ENCODE data around the gene ALOX15.
A peak's percentile ranks its signal among the peaks of the same experiment; 100 is the strongest.
"Not testable (repeated sequence)": the region's sequence is repeated elsewhere in the genome, so short reads cannot be mapped to it uniquely, and the experiment has no call there.

ALOX15 gene
- 0 to 0.85 (median 0.07) reads per million in 18 experiments for total RNA-seq

DNA sequence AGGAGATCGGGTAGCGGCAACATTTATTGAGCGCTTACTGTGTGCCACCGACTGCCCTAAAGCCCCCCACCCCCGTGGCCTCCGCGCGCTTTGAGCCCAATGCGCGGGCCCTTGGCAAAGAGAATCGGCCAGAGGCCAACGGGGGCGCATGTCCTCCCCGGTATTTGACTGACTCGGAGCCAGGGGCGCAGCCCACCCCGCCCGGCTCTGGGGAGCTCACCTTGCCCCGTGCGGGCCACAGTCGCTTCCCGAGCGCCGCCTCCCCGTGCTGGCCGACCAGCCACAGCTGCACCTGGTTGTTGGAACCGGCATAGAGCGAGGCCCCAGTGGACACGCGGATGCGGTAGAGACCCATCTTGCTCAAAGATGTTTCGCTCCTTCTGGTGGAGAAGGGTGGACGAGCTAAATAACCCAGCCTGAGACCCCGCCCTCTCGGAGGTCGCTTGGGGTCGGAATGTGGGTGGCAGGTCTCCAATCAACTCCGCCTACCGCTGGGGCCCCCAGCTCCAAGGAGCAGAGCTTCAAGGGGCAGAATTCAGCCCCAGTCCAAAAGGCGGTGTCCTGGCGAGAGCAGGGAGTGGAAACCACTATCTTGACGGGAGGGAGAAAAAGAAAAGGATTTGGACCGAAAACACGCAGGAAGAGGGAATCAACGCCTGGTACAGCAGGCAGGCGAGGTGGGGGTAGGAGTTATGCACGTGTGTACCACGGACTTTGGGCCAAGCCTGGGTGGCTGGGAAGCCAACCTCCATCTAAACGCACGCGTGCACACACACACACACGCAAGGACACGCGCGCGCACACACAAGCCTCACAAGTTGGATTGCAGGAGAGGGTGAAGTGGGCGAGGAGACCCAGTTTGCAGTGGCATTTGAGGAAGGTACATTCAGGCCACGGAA is at the start of gene ALOX15:
Gene ALOX15 (minus strand): TSS at position 382 of the 899 bp plus-strand sequence. CDS start 27 bp downstream, at position 355.
- no peak for DNase-seq

DNA sequence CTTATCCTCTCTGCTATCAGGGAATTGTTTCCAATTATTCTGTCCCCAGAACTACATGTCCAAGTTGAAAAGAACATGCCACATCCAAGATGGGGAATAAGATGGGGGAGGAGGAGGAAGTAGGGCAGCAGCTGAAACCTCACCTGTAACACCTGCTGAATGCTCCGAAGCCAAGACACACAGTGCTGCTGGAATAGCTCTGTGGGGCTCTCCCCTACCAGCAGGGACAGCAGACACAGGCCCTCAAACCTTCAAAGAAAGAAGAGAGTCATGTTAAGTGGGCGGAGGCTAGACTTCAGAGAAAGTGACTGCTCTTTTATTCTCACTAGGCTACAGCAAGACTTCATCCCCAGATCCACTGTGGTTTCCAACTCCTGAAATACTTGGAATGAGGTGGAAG is 49.3 kb upstream of the ALOX15 start:
- DNase-seq = no peak

GRCh38 chr17:4689872-4690271 is 48.4 kb upstream of the ALOX15 start:
- not testable (repeated sequence) for DNase-seq

- DNase-seq = not testable (repeated sequence)
Measured at GRCh38 chr17:4683739-4684138, 42.3 kb upstream of the ALOX15 start.

- no peak for DNase-seq
Measured at GRCh38 chr17:4679658-4680057, 38.2 kb upstream of the ALOX15 start.

- DNase-seq = peak; percentile 59 to 80
Measured at GRCh38 chr17:4678448-4679026, 37.1 kb upstream of the ALOX15 start.

DNA sequence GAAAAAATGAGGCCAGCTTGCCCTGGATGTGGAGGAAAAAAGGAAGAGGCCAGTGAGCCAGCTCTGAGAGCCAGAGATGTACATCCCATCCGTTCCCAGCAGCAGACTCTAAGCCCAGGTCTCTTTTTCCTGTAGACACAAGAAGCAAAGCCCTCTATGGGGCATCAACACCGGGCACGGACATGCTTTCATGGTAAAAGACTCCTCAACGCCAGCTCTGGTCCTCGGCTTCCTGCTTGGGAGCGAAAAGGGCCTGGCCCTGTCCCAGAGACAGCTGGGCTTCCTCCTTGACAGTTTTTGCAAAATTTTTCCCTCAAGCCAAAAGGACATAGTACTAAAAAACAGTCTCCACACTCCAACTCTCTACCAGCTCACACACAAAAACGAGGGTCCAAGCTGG is 35.3 kb upstream of the ALOX15 start:
- no peak for DNase-seq

- DNase-seq = no peak
Measured at GRCh38 chr17:4675791-4676190, 34.3 kb upstream of the ALOX15 start.

GRCh38 chr17:4674685-4674998 is 33.2 kb upstream of the ALOX15 start:
- no peak for DNase-seq

- DNase-seq = no peak
Measured at GRCh38 chr17:4673986-4674684, 32.7 kb upstream of the ALOX15 start.

GRCh38 chr17:4673169-4673568 is 31.7 kb upstream of the ALOX15 start:
- no peak for DNase-seq

DNA sequence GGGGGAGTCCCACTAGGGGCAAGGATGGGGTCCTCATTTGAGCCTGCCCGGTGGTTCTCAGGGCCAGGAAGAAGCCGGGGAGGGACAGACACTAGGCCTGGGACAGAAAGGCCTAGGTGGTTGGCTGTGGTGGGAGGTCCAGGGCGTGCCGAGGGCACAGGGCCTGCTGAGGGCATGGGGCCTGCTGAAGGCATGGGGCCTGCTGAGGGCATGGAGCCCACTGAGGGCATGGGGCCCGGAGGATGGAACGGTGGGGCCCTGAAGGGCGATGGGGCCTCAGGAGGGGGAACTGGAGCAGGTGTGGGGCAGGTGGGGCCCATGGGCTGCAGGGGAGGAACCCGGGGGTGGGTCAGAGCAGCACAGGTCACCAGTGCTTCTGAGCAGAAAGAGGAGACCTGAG is 31.3 kb upstream of the ALOX15 start:
- DNase-seq = no peak

- no peak for DNase-seq
Measured at GRCh38 chr17:4672055-4672630, 30.7 kb upstream of the ALOX15 start.

- no peak for DNase-seq
Measured at GRCh38 chr17:4667166-4667565, 25.7 kb upstream of the ALOX15 start.

DNA sequence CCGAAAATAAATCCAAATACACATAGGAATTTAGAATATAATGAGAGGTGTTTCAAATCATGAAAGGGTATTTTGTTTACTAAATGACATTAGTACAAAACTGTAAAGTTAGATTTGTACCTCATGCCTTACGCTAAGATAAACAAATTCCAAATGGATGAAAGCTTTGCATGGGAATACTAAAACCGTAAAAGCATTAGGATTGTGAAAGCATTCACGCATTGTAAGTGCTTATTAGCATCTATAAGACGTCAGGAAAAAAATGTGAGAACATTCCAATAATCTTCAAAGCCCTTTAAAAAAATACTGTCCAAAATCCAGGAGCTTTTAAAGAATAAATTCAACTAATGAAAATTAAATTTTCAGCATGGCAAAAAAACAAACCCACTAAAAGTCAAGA is 24.8 kb upstream of the ALOX15 start:
- no peak for DNase-seq

DNA sequence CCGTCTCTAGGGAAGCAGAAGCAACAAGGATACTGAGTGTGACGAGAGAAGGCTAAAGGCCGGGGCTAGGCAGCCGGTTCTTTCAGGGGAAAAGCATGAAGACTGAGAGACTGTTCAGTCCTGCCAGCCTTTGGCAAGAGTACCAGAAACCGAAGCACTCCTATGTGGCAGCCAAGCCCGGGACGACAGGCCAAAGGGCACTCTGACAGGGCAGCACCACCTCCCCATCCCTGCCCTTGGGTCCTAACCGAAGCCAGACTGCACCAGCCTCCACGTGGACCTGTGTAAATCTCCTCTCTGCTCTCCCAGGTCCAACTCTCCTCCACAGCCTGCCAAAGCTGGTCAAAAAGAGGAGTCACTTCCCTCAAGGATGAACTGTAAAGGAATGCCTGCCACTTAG is 23.5 kb upstream of the ALOX15 start:
- DNase-seq = no peak

- no peak for DNase-seq
Measured at GRCh38 chr17:4664230-4664629, 22.8 kb upstream of the ALOX15 start.

DNA sequence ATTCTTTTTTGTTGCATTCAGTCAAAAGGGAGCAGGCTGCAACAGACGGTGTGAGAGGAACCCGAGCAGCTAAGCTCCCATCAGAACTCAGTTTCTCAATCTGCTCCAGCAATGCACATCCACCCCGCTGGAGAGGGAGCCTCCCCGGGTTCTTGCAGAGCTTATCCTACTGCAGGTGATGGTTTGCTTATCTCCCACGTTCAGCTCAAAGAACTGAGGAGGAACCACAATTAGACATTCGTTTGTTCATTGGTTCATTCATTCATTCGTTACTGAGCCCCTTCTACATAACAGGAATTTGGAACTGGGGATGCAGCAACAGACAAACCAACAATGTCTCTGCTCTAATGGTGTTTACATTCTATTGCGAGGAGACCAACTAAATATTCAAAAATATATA is 22.2 kb upstream of the ALOX15 start:
- no peak for DNase-seq

- DNase-seq = peak; percentile 22 to 74
Measured at GRCh38 chr17:4658478-4659305, 17.2 kb upstream of the ALOX15 start.

DNA sequence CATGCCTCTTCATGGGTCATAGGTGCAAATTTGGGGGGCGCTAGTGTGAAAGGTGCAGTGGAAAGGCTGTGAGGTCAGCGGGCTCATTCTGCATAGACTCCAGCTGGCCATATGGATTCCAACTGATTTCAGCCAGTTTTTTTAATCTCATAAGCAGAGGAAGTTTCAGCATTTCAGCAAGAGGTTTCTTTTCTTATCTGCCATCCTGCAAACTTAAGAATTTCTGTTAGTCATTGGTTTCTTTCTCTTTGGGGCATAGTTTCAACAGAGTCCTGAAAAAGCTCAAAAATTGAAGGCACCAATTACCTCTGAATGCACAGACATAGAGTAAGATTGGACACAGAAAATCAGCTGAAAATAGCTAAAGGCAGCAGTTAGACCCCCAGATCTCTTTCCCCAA is 16.2 kb upstream of the ALOX15 start:
- DNase-seq = no peak

DNA sequence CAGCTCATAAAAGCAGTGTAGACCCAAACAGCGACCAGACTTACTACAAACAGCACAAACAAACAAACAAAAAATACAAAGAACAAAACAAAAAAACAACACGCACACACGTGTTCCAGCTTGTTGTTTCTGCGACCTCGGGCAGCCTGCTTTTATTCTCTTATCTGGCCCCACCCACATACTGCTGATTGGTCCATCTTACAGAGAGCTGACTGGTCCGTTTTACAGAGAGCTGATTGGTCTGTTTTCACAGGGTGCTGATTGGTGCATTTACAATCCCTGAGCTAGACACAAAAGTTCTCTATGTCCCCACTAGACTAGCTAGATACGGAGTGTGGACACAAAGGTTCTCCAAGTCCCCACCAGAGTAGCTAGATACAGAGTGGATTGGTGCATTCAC is 14.5 kb upstream of the ALOX15 start:
- not testable (repeated sequence) for DNase-seq

DNA sequence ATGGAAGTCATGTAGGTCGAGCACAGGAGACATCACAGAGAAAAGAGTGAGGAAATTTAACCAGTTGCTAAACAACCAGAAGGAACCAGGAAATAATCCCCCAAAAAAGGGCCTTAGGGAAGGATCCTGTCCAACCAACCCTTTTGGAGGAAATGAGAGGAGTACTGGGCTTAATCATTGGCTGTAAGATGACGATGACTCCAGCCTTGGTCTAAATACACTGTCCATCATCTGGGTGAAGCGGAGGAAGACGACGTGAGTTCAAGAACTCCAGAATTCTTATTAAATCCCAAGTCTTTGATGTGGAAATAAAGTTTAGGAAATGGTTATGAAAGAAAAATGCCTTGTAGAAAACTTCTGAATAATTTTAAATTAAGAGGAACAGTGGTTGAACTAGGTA is 11.5 kb upstream of the ALOX15 start:
- DNase-seq = no peak
